Fibroblast of villous mesenchyme (primary cell): ENCODE results near the gene EFNA4. TPM values are rescaled to one million over a fixed set of nuclear protein-coding genes. Genes with fewer than 3 reads are reported as not detected.

Experiments used
- DNase-seq: peaks from one replicate; pipeline ENCODE4 v3.0.0-alpha.2; 2010; ENCODE audit warnings: low read depth
- H3K4me3 ChIP-seq: 2 replicates; pipeline ENCODE4 v1.5.1; 2011; ENCODE audit warnings: low read depth, mild to moderate bottlenecking, low read length
- total RNA-seq: library from RNA; depleted of rRNA; stranded (reverse); fragments of >200 nt; gene quantifications from 2 replicates; pipeline ENCODE4 v1.2.3, GENCODE V29; 2012
- TF ChIP-seq, protein P1 (sequence below): IDR thresholded peaks from 2 replicates; pipeline ENCODE4 v1.5.1; 2012; ENCODE audit warnings: low read depth, mild to moderate bottlenecking, low read length; ENCODE audit not compliant: insufficient read depth

Gene EFNA4
- total RNA-seq, 1 donor: 2.6 TPM

DNA sequence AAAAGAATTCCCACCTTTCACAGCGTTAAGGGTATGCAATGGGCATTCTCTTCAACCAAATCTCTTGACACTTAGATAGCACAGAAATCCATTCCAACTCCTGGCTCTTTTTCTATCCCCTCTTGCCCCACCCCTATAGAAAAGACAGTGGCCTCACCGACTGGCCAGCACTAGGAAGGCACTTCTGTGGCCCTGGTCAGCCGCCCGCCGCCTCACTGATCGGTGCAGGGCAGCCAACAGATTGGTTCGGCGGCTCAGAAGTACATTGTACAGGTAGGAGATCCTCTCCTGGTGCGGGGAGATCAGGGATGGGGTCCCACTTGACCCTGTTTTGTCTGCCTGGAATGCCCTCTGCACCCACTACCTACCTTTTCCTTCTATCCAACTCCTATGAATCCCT is 39.2 kb upstream of the EFNA4 start:
- no peak overlapping the region for H3K4me3 ChIP-seq
- TF ChIP-seq, protein P1, sequence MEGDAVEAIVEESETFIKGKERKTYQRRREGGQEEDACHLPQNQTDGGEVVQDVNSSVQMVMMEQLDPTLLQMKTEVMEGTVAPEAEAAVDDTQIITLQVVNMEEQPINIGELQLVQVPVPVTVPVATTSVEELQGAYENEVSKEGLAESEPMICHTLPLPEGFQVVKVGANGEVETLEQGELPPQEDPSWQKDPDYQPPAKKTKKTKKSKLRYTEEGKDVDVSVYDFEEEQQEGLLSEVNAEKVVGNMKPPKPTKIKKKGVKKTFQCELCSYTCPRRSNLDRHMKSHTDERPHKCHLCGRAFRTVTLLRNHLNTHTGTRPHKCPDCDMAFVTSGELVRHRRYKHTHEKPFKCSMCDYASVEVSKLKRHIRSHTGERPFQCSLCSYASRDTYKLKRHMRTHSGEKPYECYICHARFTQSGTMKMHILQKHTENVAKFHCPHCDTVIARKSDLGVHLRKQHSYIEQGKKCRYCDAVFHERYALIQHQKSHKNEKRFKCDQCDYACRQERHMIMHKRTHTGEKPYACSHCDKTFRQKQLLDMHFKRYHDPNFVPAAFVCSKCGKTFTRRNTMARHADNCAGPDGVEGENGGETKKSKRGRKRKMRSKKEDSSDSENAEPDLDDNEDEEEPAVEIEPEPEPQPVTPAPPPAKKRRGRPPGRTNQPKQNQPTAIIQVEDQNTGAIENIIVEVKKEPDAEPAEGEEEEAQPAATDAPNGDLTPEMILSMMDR: no peak
- no peak for DNase-seq

DNA sequence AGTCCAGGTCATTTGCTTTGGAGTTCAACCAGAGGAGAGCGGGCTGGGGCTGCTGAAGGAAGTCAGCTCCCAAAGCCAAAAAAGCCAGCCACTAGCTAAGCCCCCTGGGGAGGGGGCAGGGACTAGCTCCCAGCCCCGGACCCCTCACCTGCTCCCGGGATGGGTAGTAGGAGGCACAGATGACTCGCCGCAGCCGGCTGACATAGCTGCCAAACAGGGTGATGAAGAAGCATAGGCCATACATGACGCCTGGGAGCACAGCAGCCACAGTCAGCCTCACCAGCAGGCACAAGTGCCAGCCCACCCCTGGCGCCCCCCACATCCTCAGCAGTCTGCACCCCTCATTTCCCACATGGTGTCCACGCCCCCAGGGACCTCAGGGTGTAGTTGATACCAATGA is 37.4 kb upstream of the EFNA4 start:
- TF ChIP-seq, protein P1: no peak
- DNase-seq: no peak
- no peak overlapping the region for H3K4me3 ChIP-seq

DNA sequence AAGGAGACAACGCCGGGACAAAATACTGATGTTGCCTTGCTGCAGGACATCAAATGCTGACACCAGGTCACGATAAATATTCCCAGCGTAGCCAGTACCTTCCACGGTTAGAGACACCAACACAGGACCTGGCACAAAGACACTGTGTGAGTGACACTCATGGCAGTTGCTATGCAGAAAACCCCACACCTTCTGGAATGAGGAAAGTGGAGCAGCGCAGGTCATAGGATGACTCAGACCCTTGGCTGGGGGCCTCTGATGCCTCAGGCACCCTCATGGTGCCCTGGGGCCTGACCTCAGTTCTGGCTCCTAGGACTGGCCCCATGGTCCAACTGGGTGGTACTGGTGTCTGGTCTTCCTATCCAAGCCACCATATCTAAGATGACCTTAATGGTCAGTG is 37.0 kb upstream of the EFNA4 start:
- no peak overlapping the region for H3K4me3 ChIP-seq
- no peak for DNase-seq
- TF ChIP-seq, protein P1: no peak

DNA sequence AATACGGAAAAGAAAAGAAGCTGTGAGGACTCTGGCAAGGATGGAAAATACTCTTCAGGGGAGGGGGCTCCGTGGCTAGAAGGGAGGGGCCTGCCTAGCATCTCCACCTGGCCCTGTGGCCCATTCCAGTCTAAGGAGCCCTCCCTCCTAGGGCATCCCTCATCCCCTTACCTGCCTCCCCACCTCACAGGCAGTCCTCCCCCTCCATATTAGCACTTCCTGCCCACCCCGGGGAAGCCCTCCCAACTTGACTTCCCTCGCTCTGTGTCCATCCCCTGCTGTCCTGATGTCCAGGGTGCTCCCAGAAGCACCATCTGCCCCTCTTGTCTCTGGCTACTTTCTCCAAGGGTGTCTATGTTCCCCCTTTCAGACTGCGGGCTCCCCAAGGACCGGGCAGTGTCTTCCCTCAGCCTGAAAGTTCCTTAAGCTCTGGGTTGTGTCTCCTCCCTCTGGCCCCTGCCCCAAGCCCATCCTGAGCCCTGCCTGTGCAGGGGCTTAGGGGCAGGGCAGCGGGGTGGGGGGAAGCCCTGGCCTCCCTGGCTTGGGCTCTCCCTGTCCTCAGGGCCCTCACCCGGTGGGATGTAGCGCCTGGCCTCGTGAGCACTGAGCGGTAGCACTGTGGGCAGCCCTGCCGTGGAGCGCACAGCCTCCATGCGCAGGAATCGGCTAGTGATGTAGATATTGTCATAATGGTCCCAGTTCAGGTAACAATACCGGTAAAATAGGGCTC is 33.9 kb upstream of the EFNA4 start:
- no peak overlapping the region for H3K4me3 ChIP-seq
- DNase-seq: no peak
- TF ChIP-seq, protein P1: no peak

DNA sequence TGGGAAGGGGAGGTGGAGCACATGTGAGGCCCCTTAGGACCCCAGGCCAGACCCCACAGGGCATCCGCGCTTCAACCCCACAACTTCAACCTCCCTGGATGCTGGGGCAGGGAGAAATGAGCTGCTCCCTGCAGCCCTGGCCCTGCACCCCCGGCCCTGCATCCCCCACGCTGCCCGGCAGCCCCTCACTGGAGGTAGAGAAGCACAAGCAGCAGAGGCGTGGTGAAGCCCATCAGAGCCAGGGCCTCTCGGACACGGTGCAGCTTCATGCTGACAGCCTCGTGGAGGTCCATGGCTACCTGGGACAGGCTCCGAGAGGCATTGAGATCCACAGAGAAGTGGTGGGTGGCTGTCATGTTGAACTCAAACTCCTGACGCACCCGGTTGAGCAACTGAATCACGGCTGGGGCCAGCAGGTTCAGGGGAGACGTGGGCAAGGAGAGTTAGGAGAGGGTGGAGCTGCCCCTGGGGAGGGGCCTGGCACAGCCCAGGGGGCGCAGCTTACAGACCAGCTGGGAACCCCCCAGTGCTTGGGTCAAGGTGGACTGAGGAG is 33.2 kb upstream of the EFNA4 start:
- H3K4me3 ChIP-seq: no peak overlapping the region
- no peak for DNase-seq
- TF ChIP-seq, protein P1: no peak

DNA sequence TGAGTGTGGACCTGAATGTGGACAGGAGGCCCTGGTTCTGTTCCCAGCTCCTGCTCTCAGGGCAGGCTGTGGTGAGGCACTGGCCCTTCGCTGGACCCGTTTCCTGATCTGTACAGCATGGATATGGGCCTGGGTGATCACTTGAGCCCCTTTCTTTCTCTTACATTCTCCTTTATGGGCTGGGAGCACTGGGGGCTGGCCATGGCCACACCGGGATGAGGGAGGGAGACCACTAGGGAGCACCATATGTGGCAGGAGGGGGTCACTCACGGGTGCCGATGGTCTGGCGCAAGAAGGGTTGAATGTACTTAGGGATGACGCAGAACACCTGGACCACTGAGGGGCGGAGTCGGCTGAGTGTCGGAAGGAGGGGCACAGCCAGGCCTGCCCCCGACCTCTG is 32.6 kb upstream of the EFNA4 start:
- TF ChIP-seq, protein P1: no peak
- no peak overlapping the region for H3K4me3 ChIP-seq
- DNase-seq: no peak
